Measurements from ENCODE around the gene GPER1. TPM values are rescaled to one million over a fixed set of nuclear protein-coding genes. Genes with fewer than 3 reads are reported as not detected.

Gene GPER1
- total RNA-seq, 1 experiment from 2014 or later = 1.2 TPM

GRCh38 chr7:1109581-1110310 lies 21.8 kb downstream of the GPER1 start (continued):
- TF ChIP-seq, protein P1, sequence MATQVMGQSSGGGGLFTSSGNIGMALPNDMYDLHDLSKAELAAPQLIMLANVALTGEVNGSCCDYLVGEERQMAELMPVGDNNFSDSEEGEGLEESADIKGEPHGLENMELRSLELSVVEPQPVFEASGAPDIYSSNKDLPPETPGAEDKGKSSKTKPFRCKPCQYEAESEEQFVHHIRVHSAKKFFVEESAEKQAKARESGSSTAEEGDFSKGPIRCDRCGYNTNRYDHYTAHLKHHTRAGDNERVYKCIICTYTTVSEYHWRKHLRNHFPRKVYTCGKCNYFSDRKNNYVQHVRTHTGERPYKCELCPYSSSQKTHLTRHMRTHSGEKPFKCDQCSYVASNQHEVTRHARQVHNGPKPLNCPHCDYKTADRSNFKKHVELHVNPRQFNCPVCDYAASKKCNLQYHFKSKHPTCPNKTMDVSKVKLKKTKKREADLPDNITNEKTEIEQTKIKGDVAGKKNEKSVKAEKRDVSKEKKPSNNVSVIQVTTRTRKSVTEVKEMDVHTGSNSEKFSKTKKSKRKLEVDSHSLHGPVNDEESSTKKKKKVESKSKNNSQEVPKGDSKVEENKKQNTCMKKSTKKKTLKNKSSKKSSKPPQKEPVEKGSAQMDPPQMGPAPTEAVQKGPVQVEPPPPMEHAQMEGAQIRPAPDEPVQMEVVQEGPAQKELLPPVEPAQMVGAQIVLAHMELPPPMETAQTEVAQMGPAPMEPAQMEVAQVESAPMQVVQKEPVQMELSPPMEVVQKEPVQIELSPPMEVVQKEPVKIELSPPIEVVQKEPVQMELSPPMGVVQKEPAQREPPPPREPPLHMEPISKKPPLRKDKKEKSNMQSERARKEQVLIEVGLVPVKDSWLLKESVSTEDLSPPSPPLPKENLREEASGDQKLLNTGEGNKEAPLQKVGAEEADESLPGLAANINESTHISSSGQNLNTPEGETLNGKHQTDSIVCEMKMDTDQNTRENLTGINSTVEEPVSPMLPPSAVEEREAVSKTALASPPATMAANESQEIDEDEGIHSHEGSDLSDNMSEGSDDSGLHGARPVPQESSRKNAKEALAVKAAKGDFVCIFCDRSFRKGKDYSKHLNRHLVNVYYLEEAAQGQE (IDR thresholded peaks at IDR 0.05; ENCODE audit: low read depth) = no peak
- TF ChIP-seq ELF1 (IDR thresholded peaks at IDR 0.05; ENCODE audit: borderline replicate concordance, low read depth) = no peak
- no peak for TF ChIP-seq RAD21 (IDR thresholded peaks at IDR 0.05; ENCODE audit: low read depth)
- no peak for TF ChIP-seq CBX3 (IDR thresholded peaks at IDR 0.05; ENCODE audit: low read depth)
- no peak for TF ChIP-seq ZFX (IDR thresholded peaks at IDR 0.05)

GRCh38 chr7:1110358-1110757 lies 22.4 kb downstream of the GPER1 start:
- Histone ChIP-seq H3K27me3 (ENCODE audit: insufficient read depth, low read length) (no peaks in the 10 kb centered on the region), H3K36me3 (ENCODE audit: control insufficient read depth in 1 of 2, insufficient read depth in 2 of 2, low read length in 2 of 2) (0 out of 4 replicates have a peak, but pooled peaks cover 0 to 4% of the 10 kb centered on the region in 2 experiments), H3K9me3 (ENCODE audit: control insufficient read depth in 1 of 2, insufficient read depth in 1 of 2, low read depth in 1 of 2, low read length in 2 of 2) (no peaks in the 10 kb centered on the region), H3K27ac (ENCODE audit: low read depth, low read length) (no peak overlapping the region), H3K4me3 (replicated peaks in 1 of 2; ENCODE audit: low read depth in 1 of 2, low read length in 2 of 2) (no peak overlapping the region), H3K79me2 (ENCODE audit: insufficient read depth, low read length) (peaks cover 34% of the 10 kb centered on the region; the same call in 1 of the 2 replicates), H2AFZ (ENCODE audit: low read depth, low read length, poor library complexity, severe bottlenecking) (no peak overlapping the region), H4K20me1 (ENCODE audit: insufficient read depth) (no peaks in the 10 kb centered on the region), H3K9ac (ENCODE audit: low read length) (no peak overlapping the region), H3K4me2 (ENCODE audit: low read length) (no peak overlapping the region), H3K4me1 (ENCODE audit: control insufficient read depth in 1 of 2, insufficient read depth in 2 of 2, low read length in 2 of 2) (no peaks in the 10 kb centered on the region), H3K9me2 (ENCODE audit: insufficient read depth) (no peaks in the 10 kb centered on the region)
- ChIA-PET POLR2A (no interaction called here), CTCF (no interaction called here), RAD21 (ENCODE audit: low non-redundant PET in 1 of 2, low total read pairs in 2 of 2, uncharacterized antibody in 2 of 2, unreplicated experiment in 2 of 2) (no interaction called here)
- BruUV-seq (replicated peaks) = no TSS peak
- DNase-seq (ENCODE audit: low read depth, low spot score) (no peak), ATAC-seq (no peak)
- TF ChIP-seq YY1 (IDR thresholded peaks at IDR 0.05; ENCODE audit: extremely low read depth, insufficient replicate concordance, low read depth, low read length) (no peak), EGR1 (IDR thresholded peaks at IDR 0.05; ENCODE audit: low read depth) (no peak), TCF7L2 (IDR thresholded peaks at IDR 0.05; ENCODE audit: borderline replicate concordance, extremely low read depth, insufficient read depth, insufficient read length) (no peak), POLR2AphosphoS5 (IDR thresholded peaks at IDR 0.05; ENCODE audit: low read depth, low read length) (no peak), POLR2A (IDR thresholded peaks at IDR 0.05; ENCODE audit: borderline replicate concordance, extremely low read depth, insufficient read depth, insufficient read length) (no peak), ZFX (IDR thresholded peaks at IDR 0.05) (no peak)
- TF ChIP-seq, protein P2, sequence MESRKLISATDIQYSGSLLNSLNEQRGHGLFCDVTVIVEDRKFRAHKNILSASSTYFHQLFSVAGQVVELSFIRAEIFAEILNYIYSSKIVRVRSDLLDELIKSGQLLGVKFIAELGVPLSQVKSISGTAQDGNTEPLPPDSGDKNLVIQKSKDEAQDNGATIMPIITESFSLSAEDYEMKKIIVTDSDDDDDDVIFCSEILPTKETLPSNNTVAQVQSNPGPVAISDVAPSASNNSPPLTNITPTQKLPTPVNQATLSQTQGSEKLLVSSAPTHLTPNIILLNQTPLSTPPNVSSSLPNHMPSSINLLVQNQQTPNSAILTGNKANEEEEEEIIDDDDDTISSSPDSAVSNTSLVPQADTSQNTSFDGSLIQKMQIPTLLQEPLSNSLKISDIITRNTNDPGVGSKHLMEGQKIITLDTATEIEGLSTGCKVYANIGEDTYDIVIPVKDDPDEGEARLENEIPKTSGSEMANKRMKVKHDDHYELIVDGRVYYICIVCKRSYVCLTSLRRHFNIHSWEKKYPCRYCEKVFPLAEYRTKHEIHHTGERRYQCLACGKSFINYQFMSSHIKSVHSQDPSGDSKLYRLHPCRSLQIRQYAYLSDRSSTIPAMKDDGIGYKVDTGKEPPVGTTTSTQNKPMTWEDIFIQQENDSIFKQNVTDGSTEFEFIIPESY (IDR thresholded peaks at IDR 0.05; ENCODE audit: extremely low read depth, insufficient replicate concordance, low read length) = no peak
- intact Hi-C loops (cut with micrococcal nuclease) = no loop called here
